C4-2B (cell line): ENCODE data around the gene RNF38.

Experiments
- ZFX ChIP-seq: fragments of 450-650 bp; IDR thresholded peaks from 2 replicates; pipeline ENCODE4 v1.6.1; 2017
- TF ChIP-seq, protein P1 (sequence below): fragments of 450-650 bp; conservative IDR thresholded peaks from 2 replicates; pipeline ENCODE4 v1.5.1; 2017; ENCODE audit warnings: mild to moderate bottlenecking

DNA sequence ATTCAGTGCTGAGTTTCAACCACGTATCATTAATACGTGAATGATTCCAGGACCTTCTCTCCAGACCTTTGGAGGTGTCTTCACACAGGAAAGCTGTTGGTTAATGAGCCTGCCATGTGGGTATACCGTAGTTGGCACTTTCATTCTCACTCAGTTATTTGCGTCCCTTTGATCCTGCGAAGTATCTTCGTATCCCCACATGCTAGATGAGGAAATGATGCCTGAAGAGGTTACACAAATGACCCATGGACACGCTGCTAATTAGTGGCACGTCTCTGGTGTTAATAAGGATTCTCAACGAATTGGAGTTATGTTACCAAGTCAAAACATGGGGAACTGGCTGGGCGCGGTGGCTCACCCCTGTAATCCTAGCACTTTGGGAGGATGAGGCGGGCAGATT is 76.1 kb downstream of the RNF38 start:
- TF ChIP-seq, protein P1, sequence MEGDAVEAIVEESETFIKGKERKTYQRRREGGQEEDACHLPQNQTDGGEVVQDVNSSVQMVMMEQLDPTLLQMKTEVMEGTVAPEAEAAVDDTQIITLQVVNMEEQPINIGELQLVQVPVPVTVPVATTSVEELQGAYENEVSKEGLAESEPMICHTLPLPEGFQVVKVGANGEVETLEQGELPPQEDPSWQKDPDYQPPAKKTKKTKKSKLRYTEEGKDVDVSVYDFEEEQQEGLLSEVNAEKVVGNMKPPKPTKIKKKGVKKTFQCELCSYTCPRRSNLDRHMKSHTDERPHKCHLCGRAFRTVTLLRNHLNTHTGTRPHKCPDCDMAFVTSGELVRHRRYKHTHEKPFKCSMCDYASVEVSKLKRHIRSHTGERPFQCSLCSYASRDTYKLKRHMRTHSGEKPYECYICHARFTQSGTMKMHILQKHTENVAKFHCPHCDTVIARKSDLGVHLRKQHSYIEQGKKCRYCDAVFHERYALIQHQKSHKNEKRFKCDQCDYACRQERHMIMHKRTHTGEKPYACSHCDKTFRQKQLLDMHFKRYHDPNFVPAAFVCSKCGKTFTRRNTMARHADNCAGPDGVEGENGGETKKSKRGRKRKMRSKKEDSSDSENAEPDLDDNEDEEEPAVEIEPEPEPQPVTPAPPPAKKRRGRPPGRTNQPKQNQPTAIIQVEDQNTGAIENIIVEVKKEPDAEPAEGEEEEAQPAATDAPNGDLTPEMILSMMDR: no peak
- no peak for TF ChIP-seq ZFX
